Measurements from ENCODE around the gene ATP1A4. TPM values are rescaled to one million over a fixed set of nuclear protein-coding genes. Genes with fewer than 3 reads are reported as not detected.

The ATP1A4 gene
- under 0.01 TPM in 1 of 2 replicates, not detected in the other for total RNA-seq

DNA sequence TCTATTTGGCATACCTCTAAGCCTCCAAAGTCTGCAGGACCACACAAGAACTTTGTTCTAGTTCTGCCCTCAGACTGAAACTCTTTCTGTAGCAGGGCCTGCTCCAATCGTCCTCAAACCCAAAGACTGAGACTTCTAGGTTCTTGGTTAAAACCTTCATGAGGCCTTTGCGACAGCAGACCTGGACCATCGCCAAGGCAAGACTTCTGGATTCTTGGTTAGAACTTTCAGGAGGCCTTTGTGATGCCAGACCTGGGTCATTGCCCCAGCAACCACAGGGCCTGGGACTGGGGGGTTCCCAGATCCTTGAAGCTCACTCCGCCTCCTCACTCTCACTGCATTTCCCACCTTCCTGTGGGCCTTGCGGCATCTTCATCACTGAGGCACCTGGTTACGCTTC, at the start of gene ATP1A4:
TSS of gene ATP1A4 (plus strand) at position 301 of the 400 bp plus-strand sequence. CDS start 438 bp downstream, outside the sequence.

DNA sequence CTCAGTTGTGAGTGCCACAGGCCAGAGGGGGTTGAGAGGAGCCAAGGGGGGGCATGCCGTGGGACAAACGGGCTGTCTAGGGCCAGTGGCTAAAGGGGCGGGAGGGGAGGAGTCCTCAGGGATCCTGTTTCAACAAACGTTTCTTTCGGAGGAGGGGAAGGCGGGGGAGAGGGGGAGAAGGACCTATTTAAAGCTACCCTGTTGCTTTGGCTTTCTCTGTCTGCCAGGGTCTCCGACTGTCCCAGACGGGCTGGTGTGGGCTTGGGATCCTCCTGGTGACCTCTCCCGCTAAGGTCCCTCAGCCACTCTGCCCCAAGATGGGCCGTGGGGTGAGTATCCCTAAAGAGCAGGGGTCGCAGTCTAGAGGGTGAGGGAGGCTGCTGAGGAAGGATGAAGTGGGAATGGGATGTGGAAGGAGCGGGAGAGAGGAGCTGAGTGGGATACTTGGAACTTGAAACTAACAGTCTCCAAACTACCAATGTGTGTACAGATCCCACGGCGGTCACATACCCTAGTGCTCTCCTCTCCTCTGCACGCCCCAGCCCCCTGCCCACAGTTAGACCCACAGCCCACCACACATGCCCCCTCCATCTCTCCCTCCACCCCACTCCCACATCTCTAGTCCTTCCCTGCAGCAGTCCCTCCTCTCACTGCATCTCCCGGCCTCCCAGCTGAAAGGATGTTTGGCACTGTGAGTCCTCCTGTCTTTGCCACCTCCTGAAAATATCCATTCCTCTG, 35.7 kb upstream of the ATP1A4 start, which contains the start of gene ATP1A2:
TSS of gene ATP1A2 (plus strand) at position 215 of the 738 bp plus-strand sequence. CDS start at position 318, 103 bp downstream.

GRCh38 chr1:160189649-160190625, 38.5 kb downstream of the ATP1A4 start, which contains the start of gene CASQ1:
Gene CASQ1, plus strand, starts transcription at chr1:160190575. Its CDS starts 177 bp downstream, at chr1:160190752.

DNA sequence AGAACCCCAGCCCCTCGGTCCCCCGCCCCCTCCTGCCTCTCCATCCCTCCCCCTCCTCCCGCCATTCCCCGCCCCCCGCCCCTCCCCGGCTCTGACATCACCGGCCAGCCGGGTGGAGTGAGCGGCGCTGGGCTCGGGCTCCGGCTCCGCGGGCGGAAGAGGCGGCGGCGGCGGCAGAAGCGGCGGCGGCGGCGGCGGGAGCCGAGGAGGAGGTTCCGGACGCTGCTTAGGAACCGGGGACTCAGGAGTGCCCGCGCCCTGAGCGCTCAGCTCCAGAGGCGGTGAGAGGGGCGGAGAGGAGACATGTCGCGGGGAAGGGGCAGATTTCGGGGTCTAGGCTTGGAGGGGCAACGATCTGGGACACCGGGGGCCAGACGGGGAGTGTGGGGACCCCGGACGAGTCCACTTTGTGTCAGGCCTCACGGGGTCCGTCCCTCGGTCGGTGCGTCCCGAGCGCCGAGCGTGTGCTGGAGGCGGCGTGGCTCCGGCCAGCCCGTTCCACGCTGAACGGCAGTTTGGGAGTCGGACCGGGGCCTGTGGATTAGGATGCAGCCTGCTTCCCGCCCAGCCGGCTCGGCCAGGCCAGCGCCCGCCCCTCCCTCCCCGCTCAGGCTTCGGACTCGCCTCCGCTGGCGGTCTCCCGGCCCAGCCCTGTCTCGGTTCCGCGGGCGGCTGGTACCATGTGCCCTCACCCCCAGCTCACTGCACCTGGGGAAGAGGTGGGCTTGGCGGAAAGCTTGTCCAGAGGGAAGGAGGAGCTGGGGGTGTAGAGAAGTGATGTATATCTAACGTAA, 54.0 kb downstream of the ATP1A4 start, which contains the start of gene PEA15:
TSS of gene PEA15 (plus strand) at position 143 of the 794 bp plus-strand sequence. CDS start 6,161 bp downstream, outside the sequence.

Other genes with a start within 250 kb of the ATP1A4 start
- gene TAGLN2, start 226.1 kb upstream of the ATP1A4 start, total RNA-seq, result 160 and 484 TPM in 2 replicates
- gene IGSF9, start 206.0 kb upstream of the ATP1A4 start, total RNA-seq, result not detected in 2 replicates
- gene SLAMF9, start 197.4 kb upstream of the ATP1A4 start, total RNA-seq, result 0.28 TPM in 1 of 2 replicates, not detected in the other
- 3.4 and 4.8 TPM in 2 replicates for gene PIGM, start 119.6 kb upstream of the ATP1A4 start, total RNA-seq
- gene KCNJ10, start 81.4 kb upstream of the ATP1A4 start, total RNA-seq, result not detected in 2 replicates
- gene KCNJ9, start 70.1 kb upstream of the ATP1A4 start, total RNA-seq, result under 0.01 TPM in 1 of 2 replicates, not detected in the other
- 14.8 and 35.8 TPM in 2 replicates for gene IGSF8, start 53.0 kb upstream of the ATP1A4 start, total RNA-seq
- gene ATP1A2, start 35.8 kb upstream of the ATP1A4 start, total RNA-seq, result 0.28 TPM in 1 of 2 replicates, not detected in the other
- gene CASQ1, start 39.0 kb downstream of the ATP1A4 start, total RNA-seq, result under 0.01 TPM in 1 of 2 replicates, not detected in the other
- gene PEA15, start 53.8 kb downstream of the ATP1A4 start, total RNA-seq, result 84.5 and 100 TPM in 2 replicates
- gene DCAF8, start 110.9 kb downstream of the ATP1A4 start, total RNA-seq, result 66.3 and 69.3 TPM in 2 replicates
- 33.0 and 56.1 TPM in 2 replicates for gene PEX19, start 133.5 kb downstream of the ATP1A4 start, total RNA-seq
- gene COPA, start 191.6 kb downstream of the ATP1A4 start, total RNA-seq, result 333 and 382 TPM in 2 replicates
- gene NCSTN, start 191.8 kb downstream of the ATP1A4 start, total RNA-seq, result 75.0 and 217 TPM in 2 replicates
- gene NHLH1, start 215.5 kb downstream of the ATP1A4 start, total RNA-seq, result under 0.01 TPM in 1 of 2 replicates, not detected in the other
- 0.28 and 0.38 TPM in 2 replicates for gene VANGL2, start 249.0 kb downstream of the ATP1A4 start, total RNA-seq